ENCODE results near the gene EXOSC5. TPM values are rescaled to one million over a fixed set of nuclear protein-coding genes. Genes with fewer than 3 reads are reported as not detected.

Gene EXOSC5
- total RNA-seq, 4 donors from 2014 or later, result 11.4 to 16.0 (median 14.2) TPM

DNA sequence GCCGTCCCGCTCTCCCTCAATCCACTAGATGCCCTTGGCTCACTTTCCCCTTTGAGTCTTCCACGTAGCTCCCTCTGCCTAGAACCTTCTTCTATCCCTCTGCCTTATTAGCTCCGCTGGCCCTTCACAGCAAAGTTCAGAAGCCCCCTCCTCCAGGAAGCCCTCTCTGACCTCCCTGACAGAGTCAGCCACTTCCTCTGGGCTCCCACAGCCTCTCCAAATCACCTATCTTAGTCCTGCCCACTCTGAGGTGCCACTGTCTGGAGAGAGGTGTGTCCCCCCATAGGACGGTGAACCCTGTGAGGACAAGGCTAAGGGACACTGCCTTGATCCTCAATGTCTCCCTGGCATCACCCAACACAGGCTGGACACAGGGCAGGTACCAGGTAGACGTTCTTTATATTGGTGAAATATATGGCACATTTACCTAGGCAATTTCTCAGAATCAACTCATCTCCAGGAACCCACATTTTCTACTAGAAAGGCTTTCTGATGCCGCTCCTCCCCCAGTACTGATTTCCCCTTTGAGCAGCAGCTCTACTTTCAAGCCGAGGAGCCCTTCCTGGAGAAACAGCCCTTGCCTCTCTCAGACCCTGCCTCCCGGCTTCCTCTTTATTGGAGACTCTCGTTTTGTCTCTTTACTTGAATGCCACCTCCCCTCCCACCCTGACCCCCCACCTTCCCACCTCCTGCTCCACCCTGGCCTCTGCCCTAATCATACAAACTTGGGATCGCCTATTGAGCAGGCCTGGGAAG, 40.0 kb downstream of the EXOSC5 start:
- H3K27ac ChIP-seq, result no peak overlapping the region
- 80 to 88% methylated on average over 7 to 11 of the region's 11 CpGs for WGBS, 2 donors (ENCODE audit: low coverage in 1 of 2)
- no peak overlapping the region for H3K4me3 ChIP-seq

DNA sequence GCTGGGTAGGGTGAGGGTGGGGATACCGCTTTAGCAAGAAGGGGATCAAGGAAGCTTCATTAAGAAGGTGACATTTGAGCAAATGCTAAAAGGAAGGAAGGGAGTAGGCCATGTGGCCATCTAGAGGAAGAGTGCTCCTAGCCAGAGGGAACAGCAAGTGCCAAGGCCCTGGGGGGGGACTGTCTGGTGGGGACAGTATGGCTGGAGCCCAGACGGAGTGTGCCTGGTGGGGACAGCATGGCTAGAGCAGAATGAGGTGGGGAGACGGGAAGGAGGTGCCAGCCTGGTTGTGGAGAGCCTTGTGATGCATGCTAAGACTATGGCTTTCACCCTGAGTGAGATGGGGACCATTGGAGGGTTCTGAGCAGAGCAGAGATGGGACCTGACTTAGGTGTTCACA, 41.4 kb downstream of the EXOSC5 start:
- TF ChIP-seq POLR2AphosphoS5 (IDR thresholded peaks at IDR 0.05), result no peak
- no peak for TF ChIP-seq EP300 (IDR thresholded peaks at IDR 0.05)
- no peak for TF ChIP-seq POLR2A (IDR thresholded peaks at IDR 0.05)
- TF ChIP-seq, protein P1, sequence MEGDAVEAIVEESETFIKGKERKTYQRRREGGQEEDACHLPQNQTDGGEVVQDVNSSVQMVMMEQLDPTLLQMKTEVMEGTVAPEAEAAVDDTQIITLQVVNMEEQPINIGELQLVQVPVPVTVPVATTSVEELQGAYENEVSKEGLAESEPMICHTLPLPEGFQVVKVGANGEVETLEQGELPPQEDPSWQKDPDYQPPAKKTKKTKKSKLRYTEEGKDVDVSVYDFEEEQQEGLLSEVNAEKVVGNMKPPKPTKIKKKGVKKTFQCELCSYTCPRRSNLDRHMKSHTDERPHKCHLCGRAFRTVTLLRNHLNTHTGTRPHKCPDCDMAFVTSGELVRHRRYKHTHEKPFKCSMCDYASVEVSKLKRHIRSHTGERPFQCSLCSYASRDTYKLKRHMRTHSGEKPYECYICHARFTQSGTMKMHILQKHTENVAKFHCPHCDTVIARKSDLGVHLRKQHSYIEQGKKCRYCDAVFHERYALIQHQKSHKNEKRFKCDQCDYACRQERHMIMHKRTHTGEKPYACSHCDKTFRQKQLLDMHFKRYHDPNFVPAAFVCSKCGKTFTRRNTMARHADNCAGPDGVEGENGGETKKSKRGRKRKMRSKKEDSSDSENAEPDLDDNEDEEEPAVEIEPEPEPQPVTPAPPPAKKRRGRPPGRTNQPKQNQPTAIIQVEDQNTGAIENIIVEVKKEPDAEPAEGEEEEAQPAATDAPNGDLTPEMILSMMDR (IDR thresholded peaks at IDR 0.05), result no peak
- no peaks in the 10 kb centered on the region for H3K36me3 ChIP-seq
- ATAC-seq, result no peak
- H3K9me3 ChIP-seq, result no peaks in the 10 kb centered on the region
- H3K27me3 ChIP-seq, result no peaks in the 10 kb centered on the region
- no peak overlapping the region for H3K4me3 ChIP-seq
- WGBS, 2 donors (ENCODE audit: low coverage in 1 of 2), result 73% methylated on average over 3 of the region's 3 CpGs; no CpG with 5 or more reads in 1 of the 2 donors
- H3K4me1 ChIP-seq, result peaks cover 0 to 43% (median under 1%) of the 10 kb centered on the region in 3 donors
- H3K27ac ChIP-seq, result peak overlapping the region in 2 of 4 donors; percentile 24 to 89

More for the DNA sequence above, 40.0 kb downstream of the EXOSC5 start:
- Histone ChIP-seq H3K36me3 (no peaks in the 10 kb centered on the region), H3K4me1 (peaks cover 0 to 29% (median 0%) of the 10 kb centered on the region in 3 donors), H3K27me3 (no peaks in the 10 kb centered on the region), H3K9me3 (no peaks in the 10 kb centered on the region)
- no peak for ATAC-seq
- TF ChIP-seq POLR2AphosphoS5 (IDR thresholded peaks at IDR 0.05), result no peak
- TF ChIP-seq, protein P1 (IDR thresholded peaks at IDR 0.05), result no peak

DNA sequence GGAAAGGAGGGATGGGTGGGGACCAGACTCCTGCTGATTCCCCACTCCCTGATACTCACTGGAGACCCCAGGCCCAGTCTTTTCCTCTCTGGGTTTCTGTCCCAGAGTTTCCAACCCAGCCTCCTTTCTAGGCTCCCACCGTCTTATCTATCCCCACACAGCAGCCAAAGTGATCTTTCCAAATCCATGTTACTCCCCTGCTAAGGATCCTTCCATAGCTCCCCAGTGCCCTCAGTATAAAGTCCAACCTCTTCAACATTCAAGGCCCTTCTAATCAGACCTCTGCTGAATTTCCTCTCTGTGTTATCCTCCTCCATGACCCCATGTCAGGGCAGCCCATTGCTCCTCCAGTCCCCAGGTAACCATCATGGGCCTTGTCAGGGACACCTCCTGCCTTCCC, 42.1 kb downstream of the EXOSC5 start:
- no peak for ATAC-seq
- Histone ChIP-seq H3K4me1 (peaks cover 0 to 51% (median 6%) of the 10 kb centered on the region in 3 donors), H3K27ac (peak overlapping the region in 2 of 4 donors; percentile 24 to 89), H3K9me3 (no peaks in the 10 kb centered on the region), H3K27me3 (no peaks in the 10 kb centered on the region), H3K4me3 (no peak overlapping the region), H3K36me3 (no peaks in the 10 kb centered on the region)
- 90 to 100% methylated on average over 1 of the region's 1 CpG for WGBS, 2 donors (ENCODE audit: low coverage in 1 of 2)
- TF ChIP-seq, protein P1 (IDR thresholded peaks at IDR 0.05), result no peak
- TF ChIP-seq EP300 (IDR thresholded peaks at IDR 0.05), result no peak
- no peak for TF ChIP-seq POLR2AphosphoS5 (IDR thresholded peaks at IDR 0.05)
- TF ChIP-seq POLR2A (IDR thresholded peaks at IDR 0.05), result no peak

DNA sequence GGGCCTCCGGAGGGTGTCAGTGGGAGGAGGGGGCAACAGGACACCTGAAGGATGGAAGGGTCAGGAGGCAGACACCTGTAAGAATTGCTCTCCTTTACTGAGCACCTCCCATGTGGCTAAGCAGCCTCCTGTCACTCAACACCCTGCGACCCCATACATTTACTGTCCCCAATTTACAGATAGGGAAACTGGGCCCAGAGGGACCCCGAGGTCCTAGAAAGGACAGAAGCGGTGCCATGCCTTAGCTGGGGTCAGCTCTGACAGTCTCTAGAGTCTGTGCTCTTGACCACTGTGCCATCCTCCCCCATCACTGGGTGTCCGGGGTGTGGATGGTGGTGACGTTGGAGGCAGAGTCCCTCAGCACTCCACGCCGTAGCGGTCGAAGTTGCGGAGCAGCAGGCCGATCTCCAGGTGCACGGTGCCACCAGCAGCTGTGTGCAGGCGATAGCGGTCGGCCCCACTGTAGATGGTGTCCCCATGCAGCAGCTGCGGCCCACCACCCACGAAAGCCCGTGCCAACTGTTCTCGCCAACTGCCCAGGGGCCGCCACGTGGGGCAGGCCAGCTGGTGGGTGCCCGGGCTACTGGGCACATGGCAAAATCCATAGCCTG, 42.7 kb downstream of the EXOSC5 start:
- peaks cover 0 to 57% (median 6%) of the 10 kb centered on the region in 3 donors for H3K4me1 ChIP-seq
- H3K9me3 ChIP-seq, result no peaks in the 10 kb centered on the region
- no peaks in the 10 kb centered on the region for H3K36me3 ChIP-seq
- no peak for ATAC-seq
- WGBS, 2 donors (ENCODE audit: low coverage in 1 of 2), result 14 to 69% methylated on average over 1 to 8 of the region's 23 CpGs
- H3K27ac ChIP-seq, result peak overlapping the region; percentile 59 to 90 (median 89)
- peak overlapping the region; percentile 75 to 92 for H3K4me3 ChIP-seq
- no peaks in the 10 kb centered on the region for H3K27me3 ChIP-seq
- TF ChIP-seq, protein P1 (IDR thresholded peaks at IDR 0.05), result no peak
- TF ChIP-seq EP300 (IDR thresholded peaks at IDR 0.05) (no peak), POLR2A (IDR thresholded peaks at IDR 0.05) (no peak), POLR2AphosphoS5 (IDR thresholded peaks at IDR 0.05) (no peak)
